Heart right ventricle (tissue), 16 donors: Measurements from ENCODE around the gene AKR1C2. TPM values are rescaled to one million over a fixed set of nuclear protein-coding genes. Genes with fewer than 3 reads are reported as not detected.
A peak's percentile ranks its signal among the peaks of the same experiment; 100 is the strongest.
"Not testable (repeated sequence)": the region's sequence is repeated elsewhere in the genome, so short reads cannot be mapped to it uniquely, and the experiment has no call there.

Source experiments
- ATAC-seq, 8 donors: fragments of 200-7000 bp; cut with Tn5 transposase; one replicate each; pipeline ENCODE4 v1.9.1; 2020; ENCODE audit warnings: mild to moderate bottlenecking in 8 of 8, moderate library complexity in 8 of 8, moderate number of reproducible peaks in 1 of 8
- DNase-seq, 2 donors: peaks; one replicate each; pipeline ENCODE4 v3.0.0-alpha.2; 2020
- H3K27ac ChIP-seq, 10 donors: fragments of 200-600 bp; sonication (generic) in 2 of 10; one replicate each; pipeline versions ENCODE4 v1.5.0 to v1.8.0; 2020 to 2022; ENCODE audit warnings: mild to moderate bottlenecking in 3 of 10
- H3K27me3 ChIP-seq, 7 donors: fragments of 200-600 bp; one replicate each; pipeline ENCODE4 v1.8.0; 2021 to 2022; ENCODE audit warnings: mild to moderate bottlenecking in 2 of 7
- H3K36me3 ChIP-seq, 9 donors: fragments of 200-600 bp; sonication (generic) in 1 of 9; one replicate each; pipeline versions ENCODE4 v1.5.0 to v1.8.0; 2020 to 2022; ENCODE audit warnings: mild to moderate bottlenecking in 2 of 9
- H3K4me1 ChIP-seq, 9 donors: fragments of 200-600 bp; sonication (generic) in 1 of 9; one replicate each; pipeline versions ENCODE4 v1.5.0 to v1.8.0; 2020 to 2022; ENCODE audit warnings: mild to moderate bottlenecking in 4 of 9
- H3K4me3 ChIP-seq, 10 donors: fragments of 200-600 bp; sonication (generic) in 2 of 10; one replicate each; pipeline versions ENCODE4 v1.5.0 to v1.8.0; 2020 to 2022; ENCODE audit warnings: mild to moderate bottlenecking in 7 of 10, moderate library complexity in 2 of 10
- H3K9me3 ChIP-seq, 11 donors: fragments of 200-600 bp in 10 of 11; sonication (generic) in 2 of 11; one replicate each; pipeline versions ENCODE4 v1.5.0 to v1.8.0; 2013 to 2022; ENCODE audit warnings: mild to moderate bottlenecking in 2 of 11, control low read depth in 1 of 11, moderate library complexity in 1 of 11
- WGBS, 2 donors: extraction: QIAGEN DNeasy Blood & Tissue Kit; methylation state at CpG; one replicate each; pipeline ENCODE4 v1.1.7; 2013; ENCODE audit warnings: inconsistent platforms in 1 of 2; 5-methylcytosine and 5-hydroxymethylcytosine counted together
- intact Hi-C, 10 donors: fragments of 100-400 bp; cut with DNase I; formaldehyde crosslinking; loops; one replicate each; pipeline versions ENCODE4 v1.11.1 to v1.14.2; 2022
- polyA plus RNA-seq, 2 donors: library from polyadenylated mRNA; stranded (reverse); fragments of 200-250 nt; gene quantifications; one replicate each; pipeline ENCODE4 v1.2.3, GENCODE V29; 2013
- total RNA-seq, 10 donors: library from RNA; stranded (reverse); fragmentation: NEBNext Ultra II Directional in 3 of 10; extraction: Animal tissue kit (Norgen Biotek cat#: 25700) in 3 of 10; gene quantifications; one replicate each; pipeline versions ENCODE4 v1.2.1 to v1.2.4, GENCODE V29; 2021 to 2023
- TF ChIP-seq, protein P1 (sequence below), 9 donors: fragments of 200-600 bp; sonication (generic) in 2 of 9; IDR thresholded peaks; one replicate each; pipeline versions ENCODE4 v1.5.0 to v1.8.0; 2021 to 2022; ENCODE audit warnings: antibody characterized with exemption in 9 of 9, mild to moderate bottlenecking in 5 of 9, moderate library complexity in 1 of 9
- donor health status: Arrhythmogenic right ventricular cardiomyopathy.
- donor health status: ischemic (EF 13 %, LVEDD 7.1; RV severe dilation, severe dysfunction).
- donor health status: healthy with polysubstance abuse.
- donor health status: DM: no; HTN: yes; CAD: no.
- donor health status: DM: no; HTN: no; CAD: no.
- donor health status: ischemic (EF 25% LVEDD 6.9; RV normal size, moderate dysfunction).
- donor health status: ischemic (EF 25% LVEDD 5.7; RV mildly dilated, moderate dysfunction).
- donor health status: healthy.
- donor health status: DM: yes; HTN: yes; CAD: no.
- donor health status: Ischemic cardiomyopathy.
- donor health status: ischemic (EF 35%, LVEDD 5.7; RV mildly dilated, moderate dysfunction).
- donor health status: nonischemic (EF 11% LVEDD 7.7; RV severe dilation, severe dysfunction).
- donor health status: DM: yes; HTN: yes; CAD: no.
- donor health status: PGD.
- donor health status: ischemic (EF 29% LVEDD 5.4; RV normal size, mild dysfunction).
- donor health status: nonischemic (EF 23%, LVEDD 6.1; RV moderate dilation, normal function).

The AKR1C2 gene
- total and polyA plus RNA-seq, 12 donors: 4.5 to 44.4 (median 20.5) TPM

DNA sequence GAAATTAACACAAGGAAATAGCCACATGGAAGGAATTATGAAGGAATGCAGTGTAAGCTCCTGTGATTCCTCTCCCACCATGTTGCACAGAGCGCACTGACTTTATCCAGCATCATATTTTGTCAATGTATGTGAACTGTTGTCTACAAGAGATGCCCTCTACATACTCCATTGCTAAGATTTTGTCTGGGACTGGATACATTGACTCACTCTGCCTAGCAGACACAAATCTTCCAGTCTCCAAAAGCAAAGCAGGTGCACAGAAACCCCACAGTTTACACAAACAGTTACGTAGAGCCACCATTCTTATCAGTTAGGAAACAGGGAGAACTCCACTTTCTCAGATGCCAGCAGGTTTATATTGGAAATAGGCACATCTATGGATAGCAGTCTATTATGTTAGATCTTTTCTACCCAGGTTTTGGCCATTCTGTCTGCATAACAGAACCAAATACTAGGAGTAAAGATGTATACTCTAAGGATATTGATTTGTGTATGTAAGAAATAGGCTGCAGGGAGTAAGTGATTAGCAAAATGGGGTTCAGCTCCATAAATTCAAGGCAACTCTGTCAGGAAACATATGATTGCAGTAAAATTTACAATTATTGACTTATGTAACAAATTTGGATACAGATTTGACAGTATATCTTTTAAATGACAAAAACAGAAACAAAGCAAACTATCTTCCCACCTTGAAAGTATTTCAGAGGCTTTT lies 1.5 kb downstream of the AKR1C2 start:
- 90 to 92% methylated on average over 2 of the region's 2 CpGs for WGBS, 2 donors
- Histone ChIP-seq H3K27me3 (no peaks in the 10 kb centered on the region), H3K4me1 (no peaks in the 10 kb centered on the region), H3K9me3 (peaks cover 0 to 8% (median 0%) of the 10 kb centered on the region in 11 donors), H3K27ac (no peak overlapping the region), H3K36me3 (peaks cover 0 to 5% (median 0%) of the 10 kb centered on the region in 9 donors), H3K4me3 (peak overlapping the region in 6 of 10 donors; percentile 11 to 43 (median 32))
- no peak for ATAC-seq
- TF ChIP-seq, protein P1, sequence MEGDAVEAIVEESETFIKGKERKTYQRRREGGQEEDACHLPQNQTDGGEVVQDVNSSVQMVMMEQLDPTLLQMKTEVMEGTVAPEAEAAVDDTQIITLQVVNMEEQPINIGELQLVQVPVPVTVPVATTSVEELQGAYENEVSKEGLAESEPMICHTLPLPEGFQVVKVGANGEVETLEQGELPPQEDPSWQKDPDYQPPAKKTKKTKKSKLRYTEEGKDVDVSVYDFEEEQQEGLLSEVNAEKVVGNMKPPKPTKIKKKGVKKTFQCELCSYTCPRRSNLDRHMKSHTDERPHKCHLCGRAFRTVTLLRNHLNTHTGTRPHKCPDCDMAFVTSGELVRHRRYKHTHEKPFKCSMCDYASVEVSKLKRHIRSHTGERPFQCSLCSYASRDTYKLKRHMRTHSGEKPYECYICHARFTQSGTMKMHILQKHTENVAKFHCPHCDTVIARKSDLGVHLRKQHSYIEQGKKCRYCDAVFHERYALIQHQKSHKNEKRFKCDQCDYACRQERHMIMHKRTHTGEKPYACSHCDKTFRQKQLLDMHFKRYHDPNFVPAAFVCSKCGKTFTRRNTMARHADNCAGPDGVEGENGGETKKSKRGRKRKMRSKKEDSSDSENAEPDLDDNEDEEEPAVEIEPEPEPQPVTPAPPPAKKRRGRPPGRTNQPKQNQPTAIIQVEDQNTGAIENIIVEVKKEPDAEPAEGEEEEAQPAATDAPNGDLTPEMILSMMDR (IDR thresholded peaks at IDR 0.05): no peak
- intact Hi-C loops: loop anchor here in 3 of 10 donors (2.0 to 10.0 kb wide), 4 partner anchors 40 to 135 kb away; partner anchors contain the start of gene AKR1C1 (in 1 of the 3)
- no peak for DNase-seq

DNA sequence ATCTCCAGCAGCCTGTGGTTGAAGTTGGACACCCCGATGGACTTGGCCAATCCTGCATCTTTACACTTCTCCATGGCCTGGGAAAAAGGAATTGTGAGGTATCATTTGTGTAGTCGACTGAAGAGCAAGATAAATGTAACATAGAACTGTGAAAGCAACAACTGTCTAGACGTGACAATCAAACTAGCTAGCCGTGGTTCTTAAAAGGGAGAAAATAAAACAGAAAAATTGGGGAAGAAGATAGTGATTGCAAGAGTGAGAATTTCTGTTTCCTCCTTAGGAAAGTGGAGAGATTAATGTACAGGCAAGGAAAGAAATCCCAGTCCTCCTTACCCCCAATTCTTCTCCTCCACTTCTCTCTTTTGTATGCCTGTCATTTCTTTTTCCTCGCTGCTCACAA lies 5.0 kb downstream of the AKR1C2 start:
- no peak overlapping the region for H3K4me3 ChIP-seq
- peaks cover 0 to 7% (median 0%) of the 10 kb centered on the region in 9 donors for H3K36me3 ChIP-seq
- WGBS, 2 donors: 77 to 85% methylated on average over 5 of the region's 5 CpGs
- DNase-seq (no peak), ATAC-seq (no peak)
- intact Hi-C loops: no loop called here
- H3K4me1 ChIP-seq: no peaks in the 10 kb centered on the region
- no peak overlapping the region for H3K27ac ChIP-seq
- H3K9me3 ChIP-seq: no peaks in the 10 kb centered on the region
- no peaks in the 10 kb centered on the region for H3K27me3 ChIP-seq
- TF ChIP-seq, protein P1 (IDR thresholded peaks at IDR 0.05): no peak

GRCh38 chr10:4994260-4994659 lies 9.4 kb downstream of the AKR1C2 start:
- intact Hi-C loops, H3K4me3 ChIP-seq, DNase-seq, H3K27ac ChIP-seq, H3K27me3 ChIP-seq, ATAC-seq, H3K4me1 ChIP-seq, H3K9me3 ChIP-seq: not testable (repeated sequence)
- peaks cover 0 to 17% (median 0%) of the 10 kb centered on the region in 9 donors for H3K36me3 ChIP-seq

GRCh38 chr10:4992564-4992963 lies 11.1 kb downstream of the AKR1C2 start:
- DNase-seq, H3K9me3 ChIP-seq, ATAC-seq, intact Hi-C loops, H3K27me3 ChIP-seq, H3K4me3 ChIP-seq, H3K27ac ChIP-seq, H3K4me1 ChIP-seq: not testable (repeated sequence)
- 93% methylated on average over 10 of the region's 10 CpGs for WGBS, 2 donors
- H3K36me3 ChIP-seq: peaks cover 0 to 12% (median 0%) of the 10 kb centered on the region in 9 donors

DNA sequence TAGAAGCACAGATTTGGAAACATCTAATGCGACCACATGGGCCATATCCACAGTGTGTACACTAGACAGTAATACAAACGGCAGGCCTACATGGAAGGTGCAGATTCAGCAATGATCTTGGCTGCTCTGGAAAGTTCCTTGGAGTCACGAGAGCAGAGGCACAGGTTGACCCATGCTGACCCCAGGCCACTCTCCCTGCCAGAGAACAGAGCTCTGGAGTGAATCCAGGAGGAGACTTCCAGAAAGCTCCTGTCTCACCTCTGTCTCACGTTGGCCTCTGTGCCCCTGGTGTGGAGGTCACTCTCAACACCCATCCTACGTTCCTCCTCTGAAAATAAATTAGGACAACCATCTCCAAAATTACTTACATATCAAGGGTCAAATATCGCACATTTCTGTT lies 12.2 kb downstream of the AKR1C2 start:
- H3K27me3 ChIP-seq, intact Hi-C loops, DNase-seq, H3K4me3 ChIP-seq, ATAC-seq, H3K9me3 ChIP-seq, H3K4me1 ChIP-seq, H3K27ac ChIP-seq: not testable (repeated sequence)
- peaks cover 0 to 12% (median 0%) of the 10 kb centered on the region in 9 donors for H3K36me3 ChIP-seq
- 90% methylated on average over 3 of the region's 6 CpGs for WGBS, 2 donors

GRCh38 chr10:4990217-4990616 lies 13.4 kb downstream of the AKR1C2 start:
- Histone ChIP-seq H3K4me3 (no peak overlapping the region), H3K36me3 (peaks cover 0 to 12% (median 0%) of the 10 kb centered on the region in 9 donors), H3K4me1 (peaks cover 0 to 8% (median 0%) of the 10 kb centered on the region in 9 donors), H3K27ac (no peak overlapping the region), H3K27me3 (no peaks in the 10 kb centered on the region), H3K9me3 (no peaks in the 10 kb centered on the region)
- DNase-seq (no peak), ATAC-seq (no peak)
- TF ChIP-seq, protein P1 (IDR thresholded peaks at IDR 0.05): no peak
- 98 to 100% methylated on average over 2 of the region's 2 CpGs for WGBS, 2 donors
- intact Hi-C loops: no loop called here

DNA sequence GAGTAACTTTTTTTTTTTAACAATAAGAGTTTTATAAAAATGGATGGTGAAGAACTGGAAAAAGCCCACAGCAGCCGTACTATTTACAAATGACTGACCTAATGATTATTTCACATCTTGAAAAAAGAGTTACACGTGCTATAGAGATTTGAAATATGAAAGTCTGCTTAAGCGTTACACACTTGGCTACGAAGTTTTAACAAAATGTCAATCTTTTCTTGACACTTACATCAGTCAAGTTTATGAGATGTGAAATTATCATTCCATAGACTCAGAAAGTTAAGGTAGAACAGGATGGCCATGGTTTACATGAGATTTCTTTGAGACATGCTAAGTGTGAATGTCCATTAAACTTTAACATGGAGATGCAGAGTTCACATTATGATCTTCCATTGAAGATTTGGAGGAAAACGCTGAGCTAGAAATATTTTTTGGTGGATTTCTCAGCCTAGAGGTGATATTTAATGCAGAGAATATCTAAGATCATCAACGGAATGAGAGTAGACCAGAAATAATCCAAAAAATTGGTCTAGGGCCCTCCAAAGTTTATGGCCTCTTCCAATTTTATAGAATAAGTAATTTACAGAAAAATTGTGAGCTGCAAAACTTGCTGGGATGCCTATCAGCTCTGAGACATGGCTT lies 15.5 kb downstream of the AKR1C2 start:
- intact Hi-C loops: loop anchor here in 3 of 10 donors (10.0 kb wide), 4 partner anchors 107 to 297 kb away; partner anchors contain the start of gene AKR1C3 (in 1 of the 3)

More for the DNA sequence above, 15.5 kb downstream of the AKR1C2 start:
- not testable (repeated sequence) for ATAC-seq, H3K27ac ChIP-seq, DNase-seq, H3K9me3 ChIP-seq, H3K4me3 ChIP-seq, H3K27me3 ChIP-seq
- Histone ChIP-seq H3K4me1 (peaks cover 0 to 14% (median 0%) of the 10 kb centered on the region in 9 donors), H3K36me3 (peaks cover 0 to 10% (median 0%) of the 10 kb centered on the region in 9 donors)
- WGBS, 2 donors: 93 to 96% methylated on average over 6 of the region's 6 CpGs
